Hepatocyte (in vitro differentiated cells): ENCODE data around the gene SLC4A7. TPM values are rescaled to one million over a fixed set of nuclear protein-coding genes. Genes with fewer than 3 reads are reported as not detected.

ENCODE experiments used
- DNase-seq: peaks from one replicate; pipeline ENCODE4 v3.0.0-alpha.2; 2016; ENCODE audit warnings: low spot score
- H2AFZ ChIP-seq: fragments of 200-600 bp; sonication (generic); 2 replicates; pipeline ENCODE4 v1.6.0; 2016; ENCODE audit warnings: antibody characterized with exemption, mild to moderate bottlenecking
- H3K27ac ChIP-seq: fragments of 200-600 bp; sonication (generic); 2 replicates; pipeline ENCODE4 v1.5.1; 2016; ENCODE audit warnings: mild to moderate bottlenecking
- H3K27me3 ChIP-seq: fragments of 200-600 bp; sonication (generic); 2 replicates; pipeline ENCODE4 v1.6.1; 2016
- H3K36me3 ChIP-seq: fragments of 200-600 bp; sonication (generic); replicated peaks from 2 replicates; pipeline ENCODE4 v1.5.1; 2016; ENCODE audit warnings: low read depth; ENCODE audit not compliant: insufficient read depth
- H3K4me1 ChIP-seq: fragments of 200-600 bp; sonication (generic); 2 replicates; pipeline ENCODE4 v1.5.1; 2016; ENCODE audit warnings: mild to moderate bottlenecking, moderate library complexity; ENCODE audit not compliant: insufficient read depth
- H3K4me2 ChIP-seq: fragments of 200-600 bp; sonication (generic); 2 replicates; pipeline ENCODE4 v1.6.0; 2016
- H3K4me3 ChIP-seq: fragments of 200-600 bp; sonication (generic); 2 replicates; pipeline ENCODE4 v1.5.1; 2016; ENCODE audit warnings: mild to moderate bottlenecking
- H3K79me2 ChIP-seq: fragments of 200-600 bp; sonication (generic); 2 replicates; pipeline ENCODE4 v1.6.0; 2017; ENCODE audit warnings: mild to moderate bottlenecking
- H3K9me2 ChIP-seq: fragments of 200-600 bp; sonication (generic); replicated peaks from 2 replicates; pipeline ENCODE4 v1.6.0; 2017; ENCODE audit warnings: mild to moderate bottlenecking; ENCODE audit not compliant: insufficient read depth
- H3K9me3 ChIP-seq: fragments of 200-600 bp; sonication (generic); 2 replicates; pipeline ENCODE4 v1.5.1; 2016; ENCODE audit warnings: low read depth, mild to moderate bottlenecking
- H4K20me1 ChIP-seq: fragments of 200-600 bp; sonication (generic); 2 replicates; pipeline ENCODE4 v1.6.0; 2016; ENCODE audit warnings: mild to moderate bottlenecking; ENCODE audit not compliant: insufficient read depth, poor library complexity, severe bottlenecking
- CTCF ChIP-seq: fragments of 200-600 bp; sonication (generic); IDR thresholded peaks from 2 replicates; pipeline ENCODE4 v1.5.1; 2016; ENCODE audit warnings: antibody characterized with exemption, mild to moderate bottlenecking; ENCODE audit not compliant: poor library complexity
- EZH2 ChIP-seq: fragments of 200-600 bp; sonication (generic); IDR thresholded peaks from 2 replicates; pipeline ENCODE4 v1.6.1; 2016; ENCODE audit warnings: antibody characterized with exemption, mild to moderate bottlenecking, borderline replicate concordance
- EZH2phosphoT487 ChIP-seq: fragments of 200-600 bp; sonication (generic); IDR thresholded peaks from one replicate; pipeline ENCODE4 v1.6.1; 2018; ENCODE audit warnings: antibody characterized with exemption, mild to moderate bottlenecking, low read depth, moderate library complexity; ENCODE audit not compliant: unreplicated experiment, severe bottlenecking
- WGBS: methylation state at CpG from one replicate; pipeline ENCODE4 v1.1.6; 2016; ENCODE audit warnings: low lambda C conversion rate; ENCODE audit errors: missing lambda C conversion rate; 5-methylcytosine and 5-hydroxymethylcytosine counted together
- polyA plus RNA-seq: library from polyadenylated mRNA; unstranded; fragments of >200 nt; fragmentation: Nextera tagmentation; extraction: Ambion mirVana; gene quantifications from 2 replicates; pipeline ENCODE4 v1.2.1, GENCODE V29; 2016
- total RNA-seq: library from RNA; depleted of rRNA; stranded (reverse); fragments of >200 nt; gene quantifications from 2 replicates; pipeline ENCODE4 v1.2.3, GENCODE V29; 2014

SLC4A7 gene
- total and polyA plus RNA-seq, 2 experiments from 2014 or later: 7.7 to 45.3 TPM

- no peak for DNase-seq
- no peak for TF ChIP-seq EZH2
- no peak for TF ChIP-seq EZH2phosphoT487
- TF ChIP-seq CTCF: no peak
- Histone ChIP-seq H3K4me1 (no peaks in the 10 kb centered on the region), H2AFZ (no peak overlapping the region), H3K79me2 (no peaks in the 10 kb centered on the region), H3K36me3 (no peaks in the 10 kb centered on the region), H3K27ac (no peak overlapping the region), H3K4me3 (no peak overlapping the region), H4K20me1 (no peaks in the 10 kb centered on the region), H3K4me2 (no peak overlapping the region), H3K27me3 (no peaks in the 10 kb centered on the region), H3K9me3 (no peaks in the 10 kb centered on the region), H3K9me2 (no peaks in the 10 kb centered on the region)
- WGBS: 100% methylated on average over 1 of the region's 1 CpG
Observed at GRCh38 chr3:27391796-27392195, 92.4 kb downstream of the SLC4A7 start.

GRCh38 chr3:27387625-27388024 is 96.6 kb downstream of the SLC4A7 start:
- TF ChIP-seq EZH2phosphoT487 (no peak), CTCF (no peak), EZH2 (no peak)
- Histone ChIP-seq H2AFZ (no peak overlapping the region), H3K36me3 (no peaks in the 10 kb centered on the region), H3K79me2 (no peaks in the 10 kb centered on the region), H3K9me3 (no peaks in the 10 kb centered on the region), H3K4me1 (no peaks in the 10 kb centered on the region), H3K4me2 (no peak overlapping the region), H3K9me2 (no peaks in the 10 kb centered on the region), H4K20me1 (no peaks in the 10 kb centered on the region), H3K27ac (no peak overlapping the region), H3K4me3 (no peak overlapping the region), H3K27me3 (no peaks in the 10 kb centered on the region)
- DNase-seq: no peak
- 100% methylated on average over 1 of the region's 1 CpG for WGBS

- H3K4me3 ChIP-seq: no peak overlapping the region
- H3K4me1 ChIP-seq: no peaks in the 10 kb centered on the region
- H3K36me3 ChIP-seq: no peaks in the 10 kb centered on the region
- DNase-seq: no peak
- H3K27me3 ChIP-seq: no peaks in the 10 kb centered on the region
- H3K4me2 ChIP-seq: no peak overlapping the region
- no peaks in the 10 kb centered on the region for H3K9me2 ChIP-seq
- H4K20me1 ChIP-seq: no peaks in the 10 kb centered on the region
- TF ChIP-seq EZH2 (no peak), EZH2phosphoT487 (no peak), CTCF (no peak)
- H3K27ac ChIP-seq: no peak overlapping the region
- H2AFZ ChIP-seq: no peak overlapping the region
- no peaks in the 10 kb centered on the region for H3K9me3 ChIP-seq
- H3K79me2 ChIP-seq: no peaks in the 10 kb centered on the region
Observed at GRCh38 chr3:27385504-27385903, 98.7 kb downstream of the SLC4A7 start.

- Histone ChIP-seq H4K20me1 (no peaks in the 10 kb centered on the region), H3K9me2 (no peaks in the 10 kb centered on the region), H3K4me1 (no peaks in the 10 kb centered on the region), H3K79me2 (no peaks in the 10 kb centered on the region), H2AFZ (no peak overlapping the region), H3K27ac (no peak overlapping the region), H3K4me2 (no peak overlapping the region), H3K9me3 (no peaks in the 10 kb centered on the region), H3K4me3 (no peak overlapping the region), H3K36me3 (no peaks in the 10 kb centered on the region), H3K27me3 (no peaks in the 10 kb centered on the region)
- DNase-seq: no peak
- TF ChIP-seq EZH2phosphoT487 (no peak), EZH2 (no peak), CTCF (no peak)
- WGBS: 97% methylated on average over 1 of the region's 1 CpG
Observed at GRCh38 chr3:27384191-27384590, 100.0 kb downstream of the SLC4A7 start.
